ENCODE measurements around the gene ENKD1. TPM values are rescaled to one million over a fixed set of nuclear protein-coding genes. Genes with fewer than 3 reads are reported as not detected.

Gene ENKD1
- total RNA-seq, 3 donors from 2014 or later (not counting 1 experiment from before 2014, with no cell fraction given), result 3.4 to 4.2 (median 3.7) TPM

GRCh38 chr16:67652578-67653127 lies 13.9 kb downstream of the ENKD1 start:
- H3K27me3 Mint-ChIP-seq (ENCODE audit: low read depth in 2 of 2), result no peaks in the 10 kb centered on the region
- WGBS (ENCODE audit: insufficient coverage), result 87% methylated on average over 59 of the region's 59 CpGs
- DNase-seq (no peak), ATAC-seq (peak in 2 of 3 donors; percentile 23 to 24)
- H3K9me3 ChIP-seq (ENCODE audit: control insufficient read depth, insufficient read depth, low read length), result no peaks in the 10 kb centered on the region
- H3K4me3 ChIP-seq (ENCODE audit: low read length), result no peak overlapping the region
- no peak overlapping the region for H3K4me3 Mint-ChIP-seq
- H3K4me1 Mint-ChIP-seq, result peaks cover 0 to 8% of the 10 kb centered on the region in 2 donors
- H3K27me3 ChIP-seq (ENCODE audit: control insufficient read depth, insufficient read depth, low read length), result no peaks in the 10 kb centered on the region
- H3K36me3 Mint-ChIP-seq, result no peaks in the 10 kb centered on the region
- H3K9me3 Mint-ChIP-seq, result no peaks in the 10 kb centered on the region
- no peak for TF ChIP-seq CTCF (IDR thresholded peaks at IDR 0.05)
- no peaks in the 10 kb centered on the region for H3K4me1 ChIP-seq (ENCODE audit: control insufficient read depth, insufficient read depth, low read length)
- H3K27ac Mint-ChIP-seq, result no peak overlapping the region
- H3K27ac ChIP-seq (ENCODE audit: low read length), result no peak overlapping the region
- intact Hi-C loops (cut with micrococcal nuclease), result no loop called here
- H3K36me3 ChIP-seq (ENCODE audit: control insufficient read depth, insufficient read depth, low read length), result peaks cover 55% of the 10 kb centered on the region

GRCh38 chr16:67651847-67652246 lies 14.7 kb downstream of the ENKD1 start:
- Histone ChIP-seq H3K9me3 (ENCODE audit: control insufficient read depth, insufficient read depth, low read length) (no peaks in the 10 kb centered on the region), H3K27me3 (ENCODE audit: control insufficient read depth, insufficient read depth, low read length) (no peaks in the 10 kb centered on the region), H3K27ac (ENCODE audit: low read length) (no peak overlapping the region), H3K4me1 (ENCODE audit: control insufficient read depth, insufficient read depth, low read length) (no peaks in the 10 kb centered on the region), H3K36me3 (ENCODE audit: control insufficient read depth, insufficient read depth, low read length) (peaks cover 53% of the 10 kb centered on the region), H3K4me3 (ENCODE audit: low read length) (no peak overlapping the region)
- Mint-ChIP-seq H3K4me1 (peaks cover 0 to 8% of the 10 kb centered on the region in 2 donors), H3K9me3 (no peaks in the 10 kb centered on the region), H3K27me3 (ENCODE audit: low read depth in 2 of 2) (no peaks in the 10 kb centered on the region), H3K4me3 (peak overlapping the region; percentile 13), H3K27ac (peak overlapping the region in 1 of 2 donors; percentile 22), H3K36me3 (no peaks in the 10 kb centered on the region)
- DNase-seq (no peak), ATAC-seq (no peak)
- WGBS (ENCODE audit: insufficient coverage), result 97% methylated on average over 4 of the region's 4 CpGs
- TF ChIP-seq CTCF (IDR thresholded peaks at IDR 0.05), result no peak
- intact Hi-C loops (cut with micrococcal nuclease), result no loop called here

GRCh38 chr16:67651039-67651438 lies 15.5 kb downstream of the ENKD1 start:
- intact Hi-C loops (cut with micrococcal nuclease), result no loop called here
- H3K27me3 Mint-ChIP-seq (ENCODE audit: low read depth in 2 of 2), result no peaks in the 10 kb centered on the region
- H3K36me3 Mint-ChIP-seq, result no peaks in the 10 kb centered on the region
- H3K4me1 Mint-ChIP-seq, result peaks cover 0 to 8% of the 10 kb centered on the region in 2 donors
- H3K9me3 Mint-ChIP-seq, result no peaks in the 10 kb centered on the region
- H3K36me3 ChIP-seq (ENCODE audit: control insufficient read depth, insufficient read depth, low read length), result peaks cover 56% of the 10 kb centered on the region
- H3K4me1 ChIP-seq (ENCODE audit: control insufficient read depth, insufficient read depth, low read length), result peaks cover 5% of the 10 kb centered on the region
- no peak for DNase-seq
- no peak for TF ChIP-seq CTCF (IDR thresholded peaks at IDR 0.05)
- H3K4me3 ChIP-seq (ENCODE audit: low read length), result no peak overlapping the region
- H3K27me3 ChIP-seq (ENCODE audit: control insufficient read depth, insufficient read depth, low read length), result no peaks in the 10 kb centered on the region
- H3K9me3 ChIP-seq (ENCODE audit: control insufficient read depth, insufficient read depth, low read length), result no peaks in the 10 kb centered on the region
- H3K27ac ChIP-seq (ENCODE audit: low read length), result no peak overlapping the region
- H3K4me3 Mint-ChIP-seq, result no peak overlapping the region
- no peak for ATAC-seq
- H3K27ac Mint-ChIP-seq, result peak overlapping the region in 1 of 2 donors; percentile 12
- 91% methylated on average over 7 of the region's 7 CpGs for WGBS (ENCODE audit: insufficient coverage)

GRCh38 chr16:67650023-67650422 lies 16.5 kb downstream of the ENKD1 start:
- DNase-seq, result no peak
- no peak overlapping the region for H3K4me3 ChIP-seq (ENCODE audit: low read length)
- peaks cover 53% of the 10 kb centered on the region for H3K36me3 ChIP-seq (ENCODE audit: control insufficient read depth, insufficient read depth, low read length)
- no peaks in the 10 kb centered on the region for H3K27me3 Mint-ChIP-seq (ENCODE audit: low read depth in 2 of 2)
- TF ChIP-seq CTCF (IDR thresholded peaks at IDR 0.05), result no peak
- H3K4me3 Mint-ChIP-seq, result no peak overlapping the region
- intact Hi-C loops (cut with micrococcal nuclease), result no loop called here
- H3K27ac ChIP-seq (ENCODE audit: low read length), result no peak overlapping the region
- no peaks in the 10 kb centered on the region for H3K36me3 Mint-ChIP-seq
- no peak overlapping the region for H3K27ac Mint-ChIP-seq
- ATAC-seq, result no peak
- peaks cover 14% of the 10 kb centered on the region for H3K4me1 ChIP-seq (ENCODE audit: control insufficient read depth, insufficient read depth, low read length)
- WGBS (ENCODE audit: insufficient coverage), result 92% methylated on average over 8 of the region's 8 CpGs
- peaks cover 0 to 3% of the 10 kb centered on the region in 2 donors for H3K4me1 Mint-ChIP-seq
- no peaks in the 10 kb centered on the region for H3K27me3 ChIP-seq (ENCODE audit: control insufficient read depth, insufficient read depth, low read length)
- H3K9me3 ChIP-seq (ENCODE audit: control insufficient read depth, insufficient read depth, low read length), result no peaks in the 10 kb centered on the region
- no peaks in the 10 kb centered on the region for H3K9me3 Mint-ChIP-seq

All from natural killer cell (primary cell).